Natural killer cell (primary cell): ENCODE results near the gene RTN1. TPM values are rescaled to one million over a fixed set of nuclear protein-coding genes. Genes with fewer than 3 reads are reported as not detected.

Experiments
- ATAC-seq, 3 donors: fragments of 150-1000 bp in 2 of 3; fragments of 200-7000 bp in 1 of 3; cut with Tn5 transposase; 1 replicate in 1 of 3; 2 replicates in 2 of 3; pipeline ENCODE4 v1.10.0; 2021; ENCODE audit warnings: mild to moderate bottlenecking in 2 of 3, moderate library complexity in 2 of 3
- DNase-seq, 2 donors: peaks; one replicate each; pipeline versions ENCODE4 v3.0.0 to v3.0.0-alpha.2; 2013 to 2021; ENCODE audit warnings: mixed read lengths in 1 of 2
- H3K27ac ChIP-seq: one replicate; pipeline ENCODE4 v1.5.1; 2013; ENCODE audit warnings: mild to moderate bottlenecking, low read length
- H3K27me3 ChIP-seq: one replicate; pipeline ENCODE4 v1.6.1; 2013; ENCODE audit warnings: low read length; ENCODE audit not compliant: control insufficient read depth, insufficient read depth
- H3K36me3 ChIP-seq: one replicate; pipeline ENCODE4 v1.6.1; 2013; ENCODE audit warnings: low read length; ENCODE audit not compliant: control insufficient read depth, insufficient read depth
- H3K4me1 ChIP-seq: one replicate; pipeline ENCODE4 v1.6.1; 2013; ENCODE audit warnings: low read length; ENCODE audit not compliant: control insufficient read depth, insufficient read depth
- H3K4me3 ChIP-seq: one replicate; pipeline ENCODE4 v1.5.1; 2013; ENCODE audit warnings: low read length
- H3K9me3 ChIP-seq: one replicate; pipeline ENCODE4 v1.6.1; 2013; ENCODE audit warnings: low read length; ENCODE audit not compliant: control insufficient read depth, insufficient read depth
- H3K27ac Mint-ChIP-seq, 2 donors: one replicate each; pipeline ENCODE4 v1.8.0; 2022; ENCODE audit warnings: mild to moderate bottlenecking in 2 of 2, mixed read lengths in 2 of 2, moderate library complexity in 1 of 2
- H3K27me3 Mint-ChIP-seq, 2 donors: one replicate each; pipeline ENCODE4 v1.8.0; 2022; ENCODE audit warnings: low read depth in 2 of 2, mixed read lengths in 2 of 2
- H3K36me3 Mint-ChIP-seq: one replicate; pipeline ENCODE4 v1.8.0; 2022; ENCODE audit warnings: mixed read lengths
- H3K4me1 Mint-ChIP-seq, 2 donors: one replicate each; pipeline ENCODE4 v1.8.0; 2022; ENCODE audit warnings: mixed read lengths in 2 of 2
- H3K4me3 Mint-ChIP-seq: one replicate; pipeline ENCODE4 v1.8.0; 2022; ENCODE audit warnings: mild to moderate bottlenecking, moderate library complexity, mixed read lengths
- H3K9me3 Mint-ChIP-seq, 2 donors: one replicate each; pipeline ENCODE4 v1.8.0; 2022; ENCODE audit warnings: mixed read lengths in 2 of 2
- WGBS: methylation state at CpG from one replicate; pipeline ENCODE4 v1.1.7; 2013; ENCODE audit warnings: missing lambda C conversion rate; ENCODE audit not compliant: insufficient coverage; 5-methylcytosine and 5-hydroxymethylcytosine counted together
- intact Hi-C: fragments of 100-400 bp; cut with micrococcal nuclease; formaldehyde crosslinking; loops from one replicate; pipeline ENCODE4 v1.14.2; 2022
- total RNA-seq, 4 donors: library from RNA; stranded (reverse); fragments of 120-200 nt in 1 of 4; gene quantifications; one replicate each; pipeline versions ENCODE4 v1.2.3 to v1.2.4, GENCODE V29; 2013 to 2022
- TF ChIP-seq, protein P1 (sequence below): fragments of 200-600 bp; IDR thresholded peaks from one replicate; pipeline ENCODE4 v1.8.0; 2022; ENCODE audit warnings: antibody characterized with exemption

Gene RTN1
- total RNA-seq, 3 donors from 2014 or later (not counting 1 experiment from before 2014, with no cell fraction given) = 1.9 to 3.6 (median 2.3) TPM

DNA sequence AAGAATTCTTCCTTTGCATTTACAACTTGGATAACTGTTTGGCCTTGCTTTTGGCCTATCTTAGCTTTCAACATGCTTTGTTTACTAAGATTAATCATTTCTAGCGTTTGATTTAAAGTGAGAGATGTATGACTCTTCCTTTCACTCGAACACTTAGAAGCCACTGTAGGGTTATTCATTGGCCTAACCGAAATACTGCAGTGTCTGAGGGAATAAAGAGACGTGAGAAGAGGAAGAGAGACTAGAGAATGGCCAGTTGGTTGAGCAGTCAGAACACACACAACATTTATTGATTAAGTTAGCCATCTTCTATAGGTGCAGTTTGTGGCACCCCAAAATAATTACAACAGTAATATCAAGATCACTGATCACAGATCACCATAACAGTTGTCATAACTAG, 231.7 kb downstream of the RTN1 start:
- H3K27ac Mint-ChIP-seq = no peak overlapping the region
- intact Hi-C loops = no loop called here
- H3K36me3 ChIP-seq = no peaks in the 10 kb centered on the region
- H3K4me1 ChIP-seq = no peaks in the 10 kb centered on the region
- no peak overlapping the region for H3K4me3 Mint-ChIP-seq
- no peaks in the 10 kb centered on the region for H3K4me1 Mint-ChIP-seq
- H3K9me3 Mint-ChIP-seq = peaks cover 4 to 8% of the 10 kb centered on the region in 2 donors
- no peak overlapping the region for H3K4me3 ChIP-seq
- no peak overlapping the region for H3K27ac ChIP-seq
- H3K27me3 Mint-ChIP-seq = peaks cover 0 to 8% of the 10 kb centered on the region in 2 donors
- TF ChIP-seq, protein P1, sequence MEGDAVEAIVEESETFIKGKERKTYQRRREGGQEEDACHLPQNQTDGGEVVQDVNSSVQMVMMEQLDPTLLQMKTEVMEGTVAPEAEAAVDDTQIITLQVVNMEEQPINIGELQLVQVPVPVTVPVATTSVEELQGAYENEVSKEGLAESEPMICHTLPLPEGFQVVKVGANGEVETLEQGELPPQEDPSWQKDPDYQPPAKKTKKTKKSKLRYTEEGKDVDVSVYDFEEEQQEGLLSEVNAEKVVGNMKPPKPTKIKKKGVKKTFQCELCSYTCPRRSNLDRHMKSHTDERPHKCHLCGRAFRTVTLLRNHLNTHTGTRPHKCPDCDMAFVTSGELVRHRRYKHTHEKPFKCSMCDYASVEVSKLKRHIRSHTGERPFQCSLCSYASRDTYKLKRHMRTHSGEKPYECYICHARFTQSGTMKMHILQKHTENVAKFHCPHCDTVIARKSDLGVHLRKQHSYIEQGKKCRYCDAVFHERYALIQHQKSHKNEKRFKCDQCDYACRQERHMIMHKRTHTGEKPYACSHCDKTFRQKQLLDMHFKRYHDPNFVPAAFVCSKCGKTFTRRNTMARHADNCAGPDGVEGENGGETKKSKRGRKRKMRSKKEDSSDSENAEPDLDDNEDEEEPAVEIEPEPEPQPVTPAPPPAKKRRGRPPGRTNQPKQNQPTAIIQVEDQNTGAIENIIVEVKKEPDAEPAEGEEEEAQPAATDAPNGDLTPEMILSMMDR = no peak
- no peak for DNase-seq
- H3K36me3 Mint-ChIP-seq = no peaks in the 10 kb centered on the region
- WGBS = 77% methylated on average over 3 of the region's 4 CpGs
- ATAC-seq = no peak
- H3K27me3 ChIP-seq = no peaks in the 10 kb centered on the region
- no peaks in the 10 kb centered on the region for H3K9me3 ChIP-seq

DNA sequence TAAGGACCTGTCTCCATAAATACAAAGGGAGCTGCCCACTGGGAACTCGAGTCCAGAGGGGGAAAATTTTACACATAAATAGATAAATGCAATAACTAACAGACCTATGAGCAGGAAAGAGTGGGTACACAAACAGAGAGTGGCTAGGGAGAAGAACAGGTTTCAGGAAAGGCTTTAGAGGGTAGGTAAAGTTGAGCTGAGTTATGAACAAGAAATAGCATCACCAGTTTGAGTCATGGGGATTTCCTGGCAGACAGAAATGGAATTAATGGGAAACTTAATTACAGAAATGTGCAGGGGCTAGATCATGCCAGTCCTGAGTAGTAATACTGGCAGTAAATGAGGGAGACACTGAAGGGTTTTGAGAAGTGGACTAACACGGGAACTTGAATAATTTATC, 236.0 kb downstream of the RTN1 start:
- H3K27me3 Mint-ChIP-seq = peaks cover 27 to 29% of the 10 kb centered on the region in 2 donors

DNA sequence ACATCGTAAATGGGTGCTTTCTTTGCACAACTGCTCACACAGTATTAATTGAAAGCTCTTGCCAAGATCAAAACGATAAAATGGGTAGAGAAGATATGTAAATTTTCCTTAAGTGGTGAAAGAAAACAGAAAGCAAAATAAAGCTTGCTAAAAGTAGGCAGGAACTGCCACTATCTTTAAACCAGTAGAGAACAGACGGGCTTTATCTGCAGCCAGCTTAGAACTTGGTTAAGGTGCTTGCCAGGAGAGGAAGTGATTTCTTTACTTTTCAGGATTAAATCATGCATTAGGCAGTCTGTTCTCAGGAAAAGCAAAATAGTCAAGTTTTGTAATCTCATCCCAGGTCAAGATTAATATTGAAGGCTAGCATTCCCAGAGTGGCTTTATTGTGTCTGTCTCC, 237.1 kb downstream of the RTN1 start:
- DNase-seq (no peak), ATAC-seq (no peak)
- WGBS = 4% methylated on average over 2 of the region's 3 CpGs
- H3K27ac ChIP-seq = no peak overlapping the region
- no peak overlapping the region for H3K4me3 ChIP-seq
- intact Hi-C loops = no loop called here
- TF ChIP-seq, protein P1 = no peak
- Mint-ChIP-seq H3K4me3 (no peak overlapping the region), H3K9me3 (no peaks in the 10 kb centered on the region), H3K4me1 (peaks cover 0 to 4% of the 10 kb centered on the region in 2 donors), H3K27ac (no peak overlapping the region), H3K36me3 (no peaks in the 10 kb centered on the region), H3K27me3 (peaks cover 37 to 40% of the 10 kb centered on the region in 2 donors)
- H3K27me3 ChIP-seq = peaks cover 7% of the 10 kb centered on the region
- H3K36me3 ChIP-seq = no peaks in the 10 kb centered on the region
- H3K9me3 ChIP-seq = no peaks in the 10 kb centered on the region
- H3K4me1 ChIP-seq = no peaks in the 10 kb centered on the region

More for the DNA sequence above, 236.0 kb downstream of the RTN1 start:
- 73% methylated on average over 1 of the region's 2 CpGs for WGBS
- peaks cover 5% of the 10 kb centered on the region for H3K27me3 ChIP-seq
- peaks cover 0 to 4% of the 10 kb centered on the region in 2 donors for H3K4me1 Mint-ChIP-seq
- TF ChIP-seq, protein P1 = no peak
- no peak overlapping the region for H3K27ac Mint-ChIP-seq
- H3K9me3 ChIP-seq = no peaks in the 10 kb centered on the region
- H3K36me3 Mint-ChIP-seq = no peaks in the 10 kb centered on the region
- intact Hi-C loops = no loop called here
- H3K4me1 ChIP-seq = no peaks in the 10 kb centered on the region
- no peak overlapping the region for H3K4me3 ChIP-seq
- H3K36me3 ChIP-seq = no peaks in the 10 kb centered on the region
- H3K4me3 Mint-ChIP-seq = no peak overlapping the region
- ATAC-seq = no peak
- no peak overlapping the region for H3K27ac ChIP-seq
- no peaks in the 10 kb centered on the region for H3K9me3 Mint-ChIP-seq
- no peak for DNase-seq

DNA sequence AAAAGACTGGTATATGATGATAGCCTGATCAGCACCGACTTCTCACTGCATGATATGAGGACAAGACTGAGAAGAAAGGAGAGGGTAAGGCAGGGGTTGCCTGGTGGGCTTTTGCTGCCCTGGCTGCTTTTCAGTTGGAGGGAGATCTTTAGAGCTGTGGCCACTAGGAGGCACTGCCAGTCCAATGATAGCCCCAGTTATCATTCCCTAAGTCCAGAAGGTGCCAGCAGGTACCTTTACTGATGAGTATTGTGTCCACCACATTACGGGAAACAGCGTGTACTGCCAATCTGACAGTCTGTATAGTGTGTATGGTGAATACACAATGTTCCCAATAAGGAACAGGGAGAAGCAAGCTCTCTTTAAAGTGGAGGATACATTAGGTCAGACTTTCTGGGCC, 238.2 kb downstream of the RTN1 start:
- no peak for ATAC-seq
- TF ChIP-seq, protein P1 = no peak
- Histone ChIP-seq H3K27ac (no peak overlapping the region), H3K36me3 (no peaks in the 10 kb centered on the region), H3K4me1 (no peaks in the 10 kb centered on the region), H3K4me3 (no peak overlapping the region), H3K9me3 (no peaks in the 10 kb centered on the region), H3K27me3 (peaks cover 10% of the 10 kb centered on the region)
- Mint-ChIP-seq H3K4me3 (no peak overlapping the region), H3K36me3 (no peaks in the 10 kb centered on the region), H3K27me3 (peaks cover 37 to 44% of the 10 kb centered on the region in 2 donors), H3K9me3 (no peaks in the 10 kb centered on the region), H3K4me1 (peaks cover 0 to 4% of the 10 kb centered on the region in 2 donors), H3K27ac (no peak overlapping the region)
- DNase-seq = peak in 1 of 2 donors; percentile 16
- intact Hi-C loops = no loop called here
- WGBS = 74% methylated on average over 3 of the region's 3 CpGs
